ENCODE measurements around the gene FAS. TPM values are rescaled to one million over a fixed set of nuclear protein-coding genes. Genes with fewer than 3 reads are reported as not detected.

FAS gene
- polyA plus RNA-seq, 3 donors = 27.3 to 28.9 (median 27.9) TPM

GRCh38 chr10:88961266-88961665 lies 29.3 kb upstream of the FAS start:
- Histone ChIP-seq H3K36me3 (replicated peaks in 1 of 2; ENCODE audit: control insufficient read depth in 1 of 2, insufficient read depth in 2 of 2, low read length in 2 of 2) (no peaks in the 10 kb centered on the region), H3K27ac (ENCODE audit: low read depth in 1 of 2, low read length in 2 of 2) (no peak overlapping the region), H3K9ac (ENCODE audit: insufficient read depth, low read length, poor library complexity, severe bottlenecking) (no peak overlapping the region), H3K9me3 (replicated peaks in 1 of 2; ENCODE audit: control insufficient read depth in 1 of 2, insufficient read depth in 1 of 2, low read length in 2 of 2) (no peaks in the 10 kb centered on the region), H3K79me2 (ENCODE audit: insufficient read depth, low read length) (no peaks in the 10 kb centered on the region), H3K4me1 (ENCODE audit: control insufficient read depth in 1 of 2, insufficient read depth in 2 of 2, low read length in 2 of 2) (peaks cover 13 to 15% of the 10 kb centered on the region in 2 donors), H2AFZ (ENCODE audit: insufficient read depth, low read depth, low read length, poor library complexity, severe bottlenecking) (no peak overlapping the region), H3K4me3 (replicated peaks in 1 of 3; ENCODE audit: low read depth in 2 of 3, low read length in 3 of 3) (no peak overlapping the region), H3K27me3 (ENCODE audit: control insufficient read depth in 2 of 2, insufficient read depth in 2 of 2, low read length in 2 of 2) (no peaks in the 10 kb centered on the region), H3K4me2 (replicated peaks; ENCODE audit: extremely low read depth, low read length, poor library complexity, severe bottlenecking) (no peak overlapping the region), H4K20me1 (ENCODE audit: insufficient read depth, low read length) (no peaks in the 10 kb centered on the region)
- Mint-ChIP-seq H3K4me1 (peaks cover 29% of the 10 kb centered on the region), H3K9me3 (no peaks in the 10 kb centered on the region), H3K27me3 (ENCODE audit: low read depth in 3 of 3) (peaks cover 0 to 2% (median 1%) of the 10 kb centered on the region in 3 donors), H3K36me3 (peaks cover 0 to 2% of the 10 kb centered on the region in 2 donors), H3K27ac (no peak overlapping the region), H3K4me3 (no peak overlapping the region)
- TF ChIP-seq CTCF (IDR thresholded peaks at IDR 0.05) = no peak
- intact Hi-C loops (cut with micrococcal nuclease) = no loop called here
- DNase-seq = no peak

- no peak overlapping the region for H2AFZ ChIP-seq (ENCODE audit: insufficient read depth, low read depth, low read length, poor library complexity, severe bottlenecking)
- no peak overlapping the region for H3K9ac ChIP-seq (ENCODE audit: insufficient read depth, low read length, poor library complexity, severe bottlenecking)
- H3K9me3 Mint-ChIP-seq = no peaks in the 10 kb centered on the region
- peaks cover 0 to 1% (median 0%) of the 10 kb centered on the region in 3 donors for H3K27me3 Mint-ChIP-seq (ENCODE audit: low read depth in 3 of 3)
- peaks cover 0 to under 1% of the 10 kb centered on the region in 2 donors for H3K36me3 Mint-ChIP-seq
- no peaks in the 10 kb centered on the region for H3K36me3 ChIP-seq (replicated peaks in 1 of 2; ENCODE audit: control insufficient read depth in 1 of 2, insufficient read depth in 2 of 2, low read length in 2 of 2)
- H3K4me1 ChIP-seq (ENCODE audit: control insufficient read depth in 1 of 2, insufficient read depth in 2 of 2, low read length in 2 of 2) = peaks cover 13 to 15% of the 10 kb centered on the region in 2 donors
- DNase-seq = no peak
- TF ChIP-seq CTCF (IDR thresholded peaks at IDR 0.05) = no peak
- H3K9me3 ChIP-seq (replicated peaks in 1 of 2; ENCODE audit: control insufficient read depth in 1 of 2, insufficient read depth in 1 of 2, low read length in 2 of 2) = no peaks in the 10 kb centered on the region
- H3K4me2 ChIP-seq (replicated peaks; ENCODE audit: extremely low read depth, low read length, poor library complexity, severe bottlenecking) = no peak overlapping the region
- no peak overlapping the region for H3K4me3 Mint-ChIP-seq
- H3K4me1 Mint-ChIP-seq = peaks cover 29% of the 10 kb centered on the region
- H4K20me1 ChIP-seq (ENCODE audit: insufficient read depth, low read length) = no peaks in the 10 kb centered on the region
- intact Hi-C loops (cut with micrococcal nuclease) = no loop called here
- no peaks in the 10 kb centered on the region for H3K27me3 ChIP-seq (ENCODE audit: control insufficient read depth in 2 of 2, insufficient read depth in 2 of 2, low read length in 2 of 2)
- no peak overlapping the region for H3K27ac ChIP-seq (ENCODE audit: low read depth in 1 of 2, low read length in 2 of 2)
- no peak overlapping the region for H3K4me3 ChIP-seq (replicated peaks in 1 of 3; ENCODE audit: low read depth in 2 of 3, low read length in 3 of 3)
- no peak overlapping the region for H3K27ac Mint-ChIP-seq
- no peaks in the 10 kb centered on the region for H3K79me2 ChIP-seq (ENCODE audit: insufficient read depth, low read length)
- no CpG with 5 or more reads among the region's 2 CpGs for WGBS (ENCODE audit: insufficient coverage)
Measured at GRCh38 chr10:88962336-88962735, 28.3 kb upstream of the FAS start.
